OCI-LY7 (cell line): ENCODE results near the gene SLC25A41. TPM values are rescaled to one million over a fixed set of nuclear protein-coding genes. Genes with fewer than 3 reads are reported as not detected.

ENCODE experiments used
- BruUV-seq: library from RNA; stranded (reverse); fragments of 400-500 nt; replicated peaks from 2 replicates; lab custom pipeline; 2021; lab: Mats Ljungman, UMichigan
- CTCF ChIA-PET: fragments of 300-600 bp; sonication (Branson Sonifier 250); formaldehyde crosslinking; loops from one replicate; lab custom pipeline; 2022; ENCODE audit warnings: antibody characterized with exemption; ENCODE audit not compliant: unreplicated experiment; lab: Charles Lee
- POLR2A ChIA-PET: fragments of 300-600 bp; sonication (Branson Sonifier 250); formaldehyde crosslinking; loops from one replicate; lab custom pipeline; 2022; ENCODE audit warnings: antibody characterized with exemption; lab: Charles Lee
- DNase-seq: peaks from one replicate; pipeline ENCODE4 v3.0.0-alpha.2; 2015; ENCODE audit warnings: low spot score
- H2AFZ ChIP-seq: fragments of 200-600 bp; sonication (generic), shearing (Covaris generic); 2 replicates; pipeline ENCODE4 v1.6.1; 2014; ENCODE audit warnings: mild to moderate bottlenecking, antibody characterized with exemption, low read length, moderate library complexity
- H3K27ac ChIP-seq: fragments of 200-600 bp; sonication (generic); 2 replicates; pipeline ENCODE4 v1.5.1; 2014; ENCODE audit warnings: mixed run types, low read depth, mild to moderate bottlenecking, moderate library complexity, low read length, inconsistent platforms; ENCODE audit not compliant: poor library complexity, severe bottlenecking
- H3K36me3 ChIP-seq: fragments of 200-600 bp; sonication (generic); 2 replicates; pipeline ENCODE4 v1.6.1; 2014; ENCODE audit warnings: mild to moderate bottlenecking, antibody characterized with exemption, low read length, moderate library complexity, mixed read lengths; ENCODE audit not compliant: insufficient read depth
- H3K4me1 ChIP-seq: fragments of 200-600 bp; sonication (generic); 2 replicates; pipeline ENCODE4 v1.5.1; 2014; ENCODE audit warnings: mild to moderate bottlenecking, low read length; ENCODE audit not compliant: insufficient read depth, poor library complexity, severe bottlenecking
- H3K4me2 ChIP-seq: fragments of 200-600 bp; sonication (generic); 2 replicates; pipeline ENCODE4 v1.6.1; 2014; ENCODE audit warnings: mild to moderate bottlenecking, low read length
- H3K4me3 ChIP-seq: fragments of 200-600 bp; sonication (generic); 2 replicates; pipeline ENCODE4 v1.5.1; 2014; ENCODE audit warnings: mild to moderate bottlenecking, low read depth, low read length; ENCODE audit not compliant: poor library complexity, severe bottlenecking
- H3K79me2 ChIP-seq: fragments of 200-600 bp; sonication (generic); 2 replicates; pipeline ENCODE4 v1.6.1; 2016; ENCODE audit warnings: low read depth, mild to moderate bottlenecking, low read length, moderate library complexity, mixed read lengths; ENCODE audit not compliant: insufficient read depth
- H3K9me2 ChIP-seq: fragments of 200-600 bp; sonication (generic); 2 replicates; pipeline ENCODE4 v1.6.1; 2016; ENCODE audit warnings: mild to moderate bottlenecking, low read length, mixed read lengths; ENCODE audit not compliant: insufficient read depth
- H3K9me3 ChIP-seq: fragments of 200-600 bp; sonication (generic); 2 replicates; pipeline ENCODE4 v1.6.1; 2014; ENCODE audit warnings: mild to moderate bottlenecking, mixed run types, low read length, mixed read lengths
- H4K20me1 ChIP-seq: fragments of 200-600 bp; sonication (generic); 2 replicates; pipeline ENCODE4 v1.6.1; 2014; ENCODE audit warnings: mild to moderate bottlenecking, antibody characterized with exemption, low read length, moderate library complexity, mixed read lengths; ENCODE audit not compliant: insufficient read depth
- CTCF ChIP-seq: fragments of 200-600 bp; sonication (generic); conservative IDR thresholded peaks from 2 replicates; pipeline ENCODE4 v1.5.1; 2014; ENCODE audit warnings: mild to moderate bottlenecking, antibody characterized with exemption, low read length, moderate library complexity, mixed read lengths
- EZH2phosphoT487 ChIP-seq: fragments of 200-600 bp; sonication (generic); IDR thresholded peaks from 2 replicates; pipeline ENCODE4 v1.6.1; 2018; ENCODE audit warnings: low read depth, borderline replicate concordance, mild to moderate bottlenecking, mixed run types, antibody characterized with exemption, low read length, moderate library complexity, mixed read lengths
- intact Hi-C: fragments of 100-400 bp; cut with micrococcal nuclease; formaldehyde crosslinking; loops from one replicate; pipeline ENCODE4 v1.10.0; 2022; ENCODE audit not compliant: unreplicated experiment
- total RNA-seq, 2 experiments: library from RNA; depleted of rRNA in 1 of 2; stranded (reverse); fragments of >200 nt in 1 of 2; shearing (Covaris generic) in 1 of 2; gene quantifications; 2 replicates each; pipeline ENCODE4 v1.2.3, GENCODE V29; 2014 to 2022

SLC25A41 gene
- total RNA-seq, 2 experiments from 2014 or later, result not detected

- Histone ChIP-seq H3K79me2 (no peaks in the 10 kb centered on the region), H4K20me1 (no peaks in the 10 kb centered on the region), H3K27ac (no peak overlapping the region), H3K36me3 (peaks cover 11% of the 10 kb centered on the region), H2AFZ (no peak overlapping the region), H3K4me3 (no peak overlapping the region), H3K4me2 (no peak overlapping the region), H3K4me1 (no peaks in the 10 kb centered on the region), H3K9me3 (no peaks in the 10 kb centered on the region), H3K9me2 (no peaks in the 10 kb centered on the region)
- TF ChIP-seq CTCF (no peak), EZH2phosphoT487 (no peak)
- ChIA-PET POLR2A (no interaction called here), CTCF (no interaction called here)
- no TSS peak for BruUV-seq
- no peak for DNase-seq
- intact Hi-C loops, result no loop called here
Observed at GRCh38 chr19:6439743-6440142, 6.2 kb upstream of the SLC25A41 start.

- Histone ChIP-seq H3K36me3 (no peaks in the 10 kb centered on the region), H3K9me2 (no peaks in the 10 kb centered on the region), H3K79me2 (no peaks in the 10 kb centered on the region), H3K4me2 (no peak overlapping the region), H3K4me3 (no peak overlapping the region), H3K9me3 (no peaks in the 10 kb centered on the region), H3K27ac (no peak overlapping the region), H3K4me1 (no peaks in the 10 kb centered on the region), H2AFZ (no peak overlapping the region), H4K20me1 (no peaks in the 10 kb centered on the region)
- BruUV-seq, result no TSS peak
- intact Hi-C loops, result no loop called here
- CTCF ChIA-PET, result no interaction called here
- POLR2A ChIA-PET, result no interaction called here
- DNase-seq, result no peak
- TF ChIP-seq EZH2phosphoT487, result no peak
- no peak for TF ChIP-seq CTCF
Observed at GRCh38 chr19:6433165-6433564, 398 bp downstream of the SLC25A41 start.

- no TSS peak for BruUV-seq
- no peaks in the 10 kb centered on the region for H3K79me2 ChIP-seq
- H3K36me3 ChIP-seq, result no peaks in the 10 kb centered on the region
- no peaks in the 10 kb centered on the region for H3K9me2 ChIP-seq
- TF ChIP-seq EZH2phosphoT487 (no peak), CTCF (no peak)
- H3K27ac ChIP-seq, result no peak overlapping the region
- H3K4me2 ChIP-seq, result no peak overlapping the region
- H4K20me1 ChIP-seq, result no peaks in the 10 kb centered on the region
- no peak overlapping the region for H3K4me3 ChIP-seq
- no peak overlapping the region for H2AFZ ChIP-seq
- POLR2A ChIA-PET, result no interaction called here
- H3K9me3 ChIP-seq, result no peaks in the 10 kb centered on the region
- H3K4me1 ChIP-seq, result no peaks in the 10 kb centered on the region
- CTCF ChIA-PET, result no interaction called here
- intact Hi-C loops, result no loop called here
- no peak for DNase-seq
Observed at GRCh38 chr19:6431891-6432290, 1.7 kb downstream of the SLC25A41 start.
